Activated naive CD4-positive, alpha-beta T cell treated with anti-CD3 and anti-CD28 coated beads, Interleukin-2, amount 10 ng/mL, durations not matched to agents 7 days and 5 days (primary cell): ENCODE data around the gene GALNT15.

ENCODE experiments used
- CTCF ChIA-PET: fragments of 350-600 bp; sonication (Branson Sonifier 250); formaldehyde crosslinking; loops from one replicate; lab custom pipeline; 2021; ENCODE audit warnings: antibody characterized with exemption; lab: Charles Lee
- DNase-seq: peaks from one replicate; pipeline ENCODE4 v3.0.0-alpha.2; 2020
- H3K27ac Mint-ChIP-seq: one replicate; pipeline ENCODE4 v1.8.0; 2021; ENCODE audit warnings: mild to moderate bottlenecking, moderate library complexity, mixed read lengths
- H3K27me3 Mint-ChIP-seq: one replicate; pipeline ENCODE4 v1.8.0; 2021; ENCODE audit warnings: mild to moderate bottlenecking, mixed read lengths
- H3K36me3 Mint-ChIP-seq: one replicate; pipeline ENCODE4 v1.8.0; 2021; ENCODE audit warnings: mixed read lengths
- H3K4me1 Mint-ChIP-seq: one replicate; pipeline ENCODE4 v1.8.0; 2021; ENCODE audit warnings: mixed read lengths
- H3K4me3 Mint-ChIP-seq: one replicate; pipeline ENCODE4 v1.8.0; 2021; ENCODE audit warnings: mild to moderate bottlenecking, moderate library complexity, mixed read lengths
- H3K9me3 Mint-ChIP-seq: one replicate; pipeline ENCODE4 v1.8.0; 2021; ENCODE audit warnings: mixed read lengths

GALNT15 gene

GRCh38 chr3:16264174-16264707 lies 89.8 kb downstream of the GALNT15 start:
- Mint-ChIP-seq H3K27ac (peak overlapping the region; percentile 96), H3K4me1 (peaks cover 44% of the 10 kb centered on the region), H3K9me3 (no peaks in the 10 kb centered on the region), H3K4me3 (peak overlapping the region; percentile 97), H3K36me3 (peaks cover 11% of the 10 kb centered on the region), H3K27me3 (no peaks in the 10 kb centered on the region)
- DNase-seq = no peak
- CTCF ChIA-PET = interaction anchor here (0.6 to 5.7 kb wide), 10 partner anchors 10 to 252 kb away, joined by 3 to 46 read pairs (median 4); no protein-coding TSS in a partner anchor

DNA sequence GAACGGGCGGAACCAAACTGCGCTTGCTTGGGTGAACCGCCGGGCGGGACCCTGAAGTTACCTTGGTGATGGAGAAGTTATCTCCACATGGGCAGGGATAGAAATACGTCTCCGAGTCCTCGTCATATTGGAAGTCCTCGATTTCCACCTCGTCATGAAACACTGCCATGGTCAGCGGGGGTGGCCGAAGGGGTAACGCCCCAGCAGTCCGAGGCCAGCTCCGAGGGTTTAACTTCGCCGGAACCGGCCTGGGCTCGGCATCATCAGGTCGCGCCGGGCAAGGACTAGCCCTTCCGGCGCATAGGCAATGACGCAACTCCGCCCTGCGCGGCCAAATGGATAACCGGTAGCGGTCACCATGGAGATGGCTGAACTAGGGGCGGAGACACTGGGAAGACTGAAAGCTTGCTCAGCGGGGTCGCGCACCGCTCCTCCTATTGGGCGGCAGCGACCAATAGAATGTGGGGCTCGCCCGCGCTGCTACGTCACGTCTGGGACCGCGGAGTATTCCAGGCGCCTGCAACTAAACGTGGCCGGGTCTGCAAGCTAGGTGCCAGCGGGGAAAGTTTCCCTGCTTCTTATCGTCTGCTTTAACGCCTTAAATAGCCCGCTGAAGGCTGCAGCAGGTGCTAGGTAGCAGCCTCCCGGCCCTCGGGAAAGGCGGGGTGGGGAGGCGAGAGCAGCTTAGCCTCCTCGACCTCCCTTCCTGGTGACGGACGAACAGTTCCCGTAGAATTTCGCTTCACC lies 90.4 kb downstream of the GALNT15 start, which contains the start of the genes DPH3 and OXNAD1:
DPH3 (minus strand) TSS at position 236 of the 747 bp plus-strand sequence; CDS start at position 169, 67 bp downstream.
OXNAD1 (plus strand) TSS at position 505 of the 747 bp plus-strand sequence. CDS start 5,741 bp downstream, outside the sequence.
- CTCF ChIA-PET = interaction anchor here (1.0 to 5.7 kb wide), 11 partner anchors 11 to 286 kb away, joined by 3 to 46 read pairs (median 5); no protein-coding TSS in a partner anchor
- H3K36me3 Mint-ChIP-seq = peaks cover 10% of the 10 kb centered on the region
- no peaks in the 10 kb centered on the region for H3K27me3 Mint-ChIP-seq
- peak within 1 kb of the TSS; percentile 96 for H3K27ac Mint-ChIP-seq
- H3K9me3 Mint-ChIP-seq = no peaks in the 10 kb centered on the region
- H3K4me3 Mint-ChIP-seq = peak within 1 kb of the TSS; percentile 97
- peak; percentile 99 for DNase-seq
- H3K4me1 Mint-ChIP-seq = peaks cover 39% of the 10 kb centered on the region

- no peaks in the 10 kb centered on the region for H3K27me3 Mint-ChIP-seq
- H3K4me1 Mint-ChIP-seq = peaks cover 38% of the 10 kb centered on the region
- no peaks in the 10 kb centered on the region for H3K9me3 Mint-ChIP-seq
- H3K36me3 Mint-ChIP-seq = peaks cover 7% of the 10 kb centered on the region
- no peak for DNase-seq
- peak overlapping the region; percentile 96 for H3K27ac Mint-ChIP-seq
- CTCF ChIA-PET = interaction anchor here (1.0 to 5.7 kb wide), 10 partner anchors 11 to 285 kb away, joined by 3 to 46 read pairs (median 5); no protein-coding TSS in a partner anchor
- peak overlapping the region; percentile 97 for H3K4me3 Mint-ChIP-seq
Observed at GRCh38 chr3:16265455-16265786, 90.9 kb downstream of the GALNT15 start.

DNA sequence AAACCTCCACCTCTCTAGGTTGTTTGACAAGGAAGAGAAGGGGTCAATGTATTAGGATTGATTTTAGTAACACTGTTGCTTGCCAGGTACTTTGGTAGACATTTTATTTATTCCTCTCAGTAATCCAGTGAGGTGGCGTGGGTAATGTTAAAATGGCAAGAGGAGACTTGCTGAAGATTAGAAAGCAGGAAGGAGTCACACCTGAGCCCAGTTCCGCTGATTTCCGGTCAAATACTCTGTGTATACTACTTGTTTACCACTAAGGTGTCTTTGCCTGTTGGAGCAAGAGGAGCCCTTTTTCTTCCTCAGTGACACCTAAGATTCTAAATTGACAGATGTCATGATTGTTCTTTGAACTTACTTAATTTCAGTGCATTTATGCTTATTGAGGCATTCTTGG lies 92.2 kb downstream of the GALNT15 start:
- Mint-ChIP-seq H3K4me3 (no peak overlapping the region), H3K4me1 (peaks cover 38% of the 10 kb centered on the region), H3K27ac (peak overlapping the region; percentile 6), H3K27me3 (no peaks in the 10 kb centered on the region), H3K36me3 (peaks cover 15% of the 10 kb centered on the region), H3K9me3 (no peaks in the 10 kb centered on the region)
- CTCF ChIA-PET = interaction anchor here (1.3 to 5.7 kb wide), 5 partner anchors 19 to 284 kb away, joined by 4 to 46 read pairs (median 21); no protein-coding TSS in a partner anchor
- no peak for DNase-seq

GRCh38 chr3:16270855-16271254 lies 96.4 kb downstream of the GALNT15 start:
- H3K4me3 Mint-ChIP-seq = no peak overlapping the region
- CTCF ChIA-PET = interaction anchor here (1.0 to 3.4 kb wide), 5 partner anchors 9 to 68 kb away, joined by 3 to 17 read pairs (median 4); no protein-coding TSS in a partner anchor
- H3K27ac Mint-ChIP-seq = no peak overlapping the region
- H3K4me1 Mint-ChIP-seq = peaks cover 24% of the 10 kb centered on the region
- H3K9me3 Mint-ChIP-seq = no peaks in the 10 kb centered on the region
- H3K27me3 Mint-ChIP-seq = no peaks in the 10 kb centered on the region
- peaks cover 26% of the 10 kb centered on the region for H3K36me3 Mint-ChIP-seq
- no peak for DNase-seq

DNA sequence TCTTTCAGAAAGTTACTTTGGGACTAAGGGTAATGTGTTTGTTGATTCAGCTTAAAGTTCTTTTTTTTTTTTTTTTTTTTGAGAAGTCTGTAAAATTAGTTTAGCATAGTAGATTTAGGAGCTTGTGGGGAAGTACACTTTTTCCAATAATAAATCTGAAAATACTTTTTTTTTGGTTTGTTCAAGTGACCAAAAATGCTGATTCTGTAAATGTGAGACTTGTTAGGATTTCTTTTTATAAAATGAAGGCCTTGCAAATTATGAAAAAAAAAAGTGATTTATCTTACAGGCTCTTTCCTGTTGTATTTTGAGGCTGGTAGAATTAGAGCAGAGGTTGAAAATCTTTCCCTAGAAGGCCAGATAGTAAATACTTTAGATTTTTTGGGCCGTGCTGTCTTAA lies 98.1 kb downstream of the GALNT15 start:
- H3K27ac Mint-ChIP-seq = no peak overlapping the region
- H3K27me3 Mint-ChIP-seq = no peaks in the 10 kb centered on the region
- no peaks in the 10 kb centered on the region for H3K9me3 Mint-ChIP-seq
- peaks cover 27% of the 10 kb centered on the region for H3K36me3 Mint-ChIP-seq
- peaks cover 8% of the 10 kb centered on the region for H3K4me1 Mint-ChIP-seq
- no peak overlapping the region for H3K4me3 Mint-ChIP-seq
- CTCF ChIA-PET = interaction anchor here (1.2 to 2.6 kb wide), 3 partner anchors 8 to 16 kb away, joined by 3 to 7 read pairs (median 4); no protein-coding TSS in a partner anchor
- DNase-seq = no peak

GRCh38 chr3:16273867-16274266 lies 99.4 kb downstream of the GALNT15 start:
- Mint-ChIP-seq H3K36me3 (peaks cover 29% of the 10 kb centered on the region), H3K9me3 (no peaks in the 10 kb centered on the region)
- CTCF ChIA-PET = interaction anchor here (0.9 to 1.8 kb wide), 4 partner anchors 16 to 276 kb away, joined by 3 to 5 read pairs (median 4); no protein-coding TSS in a partner anchor

DNA sequence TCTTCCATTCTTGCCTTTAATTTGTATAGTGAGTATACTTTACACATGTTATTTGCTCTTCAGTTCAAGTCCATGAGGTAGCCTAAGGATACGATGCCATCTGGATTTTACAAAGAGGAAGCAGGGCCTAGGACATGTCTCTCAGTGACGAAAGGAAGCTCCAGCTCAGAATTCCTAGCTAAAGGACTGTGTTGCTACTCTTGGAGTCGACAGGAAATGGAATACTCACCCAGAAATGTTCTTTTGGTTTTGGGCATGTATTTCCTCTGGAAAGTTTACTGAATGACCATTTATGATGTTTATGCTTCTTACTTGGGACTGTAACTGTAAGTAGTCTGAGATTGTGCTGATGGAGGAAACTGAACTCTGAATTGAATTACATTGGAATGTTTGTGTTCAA lies 103.0 kb downstream of the GALNT15 start:
- DNase-seq = no peak
- Mint-ChIP-seq H3K36me3 (peaks cover 22% of the 10 kb centered on the region), H3K27ac (no peak overlapping the region), H3K9me3 (no peaks in the 10 kb centered on the region), H3K4me3 (no peak overlapping the region), H3K27me3 (no peaks in the 10 kb centered on the region), H3K4me1 (peaks cover 3% of the 10 kb centered on the region)
- CTCF ChIA-PET = interaction anchor here (1.7 kb wide), 2 partner anchors 13 kb away, joined by 4 to 5 read pairs; partner anchors contain the start of genes DPH3 and OXNAD1

More at GRCh38 chr3:16273867-16274266, 99.4 kb downstream of the GALNT15 start:
- Mint-ChIP-seq H3K27me3 (no peaks in the 10 kb centered on the region), H3K4me1 (no peaks in the 10 kb centered on the region), H3K27ac (no peak overlapping the region), H3K4me3 (no peak overlapping the region)
- DNase-seq = no peak

DNA sequence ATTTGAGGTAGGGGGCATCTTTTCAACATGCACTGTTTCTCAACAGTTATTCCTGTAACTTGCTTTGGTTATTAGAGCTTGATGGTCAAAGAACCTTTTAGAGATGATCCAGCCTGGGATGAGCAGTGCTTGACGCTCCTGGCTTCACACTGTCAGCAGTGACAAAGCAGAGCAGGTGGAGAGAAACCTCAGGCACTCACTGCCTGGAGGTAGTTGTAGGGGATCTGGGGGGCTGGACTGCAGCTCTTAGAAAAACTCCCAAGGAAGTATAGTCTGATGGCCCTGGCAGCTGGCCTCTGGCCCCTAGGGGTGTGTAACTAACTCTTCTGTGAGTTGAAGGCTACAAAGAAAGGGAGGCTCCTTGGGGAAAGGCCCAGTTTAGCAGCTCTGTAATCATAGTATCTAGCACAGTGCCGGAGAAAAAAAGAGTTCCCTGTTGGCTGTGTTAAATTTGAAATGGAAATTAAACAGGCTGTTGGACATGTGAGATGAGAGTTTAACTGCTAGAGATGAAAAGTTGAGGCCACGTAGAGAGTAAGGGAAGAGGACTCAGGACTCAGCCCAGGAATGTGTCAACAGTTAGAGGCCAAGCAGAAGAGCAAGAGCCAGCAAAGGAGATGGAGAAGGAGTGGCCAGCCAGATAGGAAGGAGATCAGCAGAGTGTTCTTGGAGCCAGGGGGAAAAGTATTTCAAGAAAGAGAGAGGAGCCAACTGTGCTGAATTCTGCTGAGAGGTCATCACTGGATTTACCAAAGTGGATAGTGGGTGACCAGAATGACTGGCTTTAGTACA lies 104.7 kb downstream of the GALNT15 start:
- Mint-ChIP-seq H3K27me3 (no peaks in the 10 kb centered on the region), H3K36me3 (peaks cover 30% of the 10 kb centered on the region), H3K4me1 (peaks cover 10% of the 10 kb centered on the region), H3K9me3 (no peaks in the 10 kb centered on the region), H3K4me3 (no peak overlapping the region), H3K27ac (no peak overlapping the region)
- CTCF ChIA-PET = interaction anchor here (0.7 to 2.4 kb wide), 5 partner anchors 10 to 39 kb away, joined by 3 to 6 read pairs (median 5); no protein-coding TSS in a partner anchor
- DNase-seq = no peak

- no peak for DNase-seq
- no peaks in the 10 kb centered on the region for H3K27me3 Mint-ChIP-seq
- H3K4me1 Mint-ChIP-seq = peaks cover 24% of the 10 kb centered on the region
- peaks cover 28% of the 10 kb centered on the region for H3K36me3 Mint-ChIP-seq
- CTCF ChIA-PET = interaction anchor here (1.2 to 2.4 kb wide), 3 partner anchors 9 to 11 kb away, joined by 3 to 6 read pairs (median 6); no protein-coding TSS in a partner anchor
- no peak overlapping the region for H3K27ac Mint-ChIP-seq
- H3K9me3 Mint-ChIP-seq = no peaks in the 10 kb centered on the region
- no peak overlapping the region for H3K4me3 Mint-ChIP-seq
Observed at GRCh38 chr3:16280671-16281070, 106.2 kb downstream of the GALNT15 start.
